IPS DF 4.7 (cell line): ENCODE data around the gene SRGAP2B.
"Not testable (repeated sequence)": the region's sequence is repeated elsewhere in the genome, so short reads cannot be mapped to it uniquely, and the experiment has no call there.

Experiments used
- DNase-seq: peaks from one replicate; pipeline ENCODE4 v3.0.0-alpha.2; 2013; ENCODE audit warnings: low spot score; ENCODE audit errors: extremely low read depth

Gene SRGAP2B

GRCh38 chr1:145095284-145096057, at the start of gene SRGAP2B, which contains the start of gene FAM72D:
Gene SRGAP2B (minus strand): TSS chr1:145095328. CDS start chr1:145092901, 2,427 bp downstream.
Gene FAM72D (plus strand): TSS chr1:145095974. CDS start chr1:145096848, 874 bp downstream.
- not testable (repeated sequence) for DNase-seq

GRCh38 chr1:145144264-145144913, 49.3 kb upstream of the SRGAP2B start:
- DNase-seq, result not testable (repeated sequence)

- DNase-seq, result not testable (repeated sequence)
These were observed 45.4 kb upstream of the SRGAP2B start for GRCh38 chr1:145140549-145140948.

- not testable (repeated sequence) for DNase-seq
These were observed 39.3 kb upstream of the SRGAP2B start for GRCh38 chr1:145134476-145134875.

GRCh38 chr1:145128697-145129469, 33.8 kb upstream of the SRGAP2B start:
- not testable (repeated sequence) for DNase-seq

- not testable (repeated sequence) for DNase-seq
These were observed 32.0 kb upstream of the SRGAP2B start for GRCh38 chr1:145127144-145127543.

GRCh38 chr1:145125112-145125511, 30.0 kb upstream of the SRGAP2B start:
- DNase-seq, result not testable (repeated sequence)

- DNase-seq, result not testable (repeated sequence)
These were observed 29.0 kb upstream of the SRGAP2B start for GRCh38 chr1:145123992-145124641.

GRCh38 chr1:145123062-145123395, 27.9 kb upstream of the SRGAP2B start:
- not testable (repeated sequence) for DNase-seq

GRCh38 chr1:145122344-145123061, 27.4 kb upstream of the SRGAP2B start:
- DNase-seq, result not testable (repeated sequence)

- not testable (repeated sequence) for DNase-seq
These were observed 24.7 kb upstream of the SRGAP2B start for GRCh38 chr1:145119842-145120241.

GRCh38 chr1:145115587-145116493, 20.7 kb upstream of the SRGAP2B start:
- not testable (repeated sequence) for DNase-seq

- DNase-seq, result not testable (repeated sequence)
These were observed 19.5 kb upstream of the SRGAP2B start for GRCh38 chr1:145114560-145115057.

- DNase-seq, result not testable (repeated sequence)
These were observed 17.6 kb upstream of the SRGAP2B start for GRCh38 chr1:145112703-145113102.

- not testable (repeated sequence) for DNase-seq
These were observed 16.5 kb upstream of the SRGAP2B start for GRCh38 chr1:145111674-145112073.

GRCh38 chr1:145103294-145103693, 8.2 kb upstream of the SRGAP2B start:
- not testable (repeated sequence) for DNase-seq

- not testable (repeated sequence) for DNase-seq
These were observed 6.6 kb upstream of the SRGAP2B start for GRCh38 chr1:145101725-145102124.

- DNase-seq, result not testable (repeated sequence)
These were observed 395 bp downstream of the SRGAP2B start for GRCh38 chr1:145094655-145095211.
